GM18505 (cell line): Measurements from ENCODE around the gene RNU1-4.
"Not testable (repeated sequence)": the region's sequence is repeated elsewhere in the genome, so short reads cannot be mapped to it uniquely, and the experiment has no call there.

Experiments used
- ATAC-seq: cut with Tn5 transposase; IDR thresholded peaks from one replicate; pipeline ENCODE4 v1.9.1; 2021; ENCODE audit not compliant: unreplicated experiment
- POLR2A ChIP-seq: IDR thresholded peaks from 4 replicates; pipeline ENCODE4 v1.6.1; 2011; ENCODE audit warnings: borderline replicate concordance; ENCODE audit not compliant: insufficient read depth, insufficient read length; ENCODE audit errors: extremely low read depth

Gene RNU1-4

DNA sequence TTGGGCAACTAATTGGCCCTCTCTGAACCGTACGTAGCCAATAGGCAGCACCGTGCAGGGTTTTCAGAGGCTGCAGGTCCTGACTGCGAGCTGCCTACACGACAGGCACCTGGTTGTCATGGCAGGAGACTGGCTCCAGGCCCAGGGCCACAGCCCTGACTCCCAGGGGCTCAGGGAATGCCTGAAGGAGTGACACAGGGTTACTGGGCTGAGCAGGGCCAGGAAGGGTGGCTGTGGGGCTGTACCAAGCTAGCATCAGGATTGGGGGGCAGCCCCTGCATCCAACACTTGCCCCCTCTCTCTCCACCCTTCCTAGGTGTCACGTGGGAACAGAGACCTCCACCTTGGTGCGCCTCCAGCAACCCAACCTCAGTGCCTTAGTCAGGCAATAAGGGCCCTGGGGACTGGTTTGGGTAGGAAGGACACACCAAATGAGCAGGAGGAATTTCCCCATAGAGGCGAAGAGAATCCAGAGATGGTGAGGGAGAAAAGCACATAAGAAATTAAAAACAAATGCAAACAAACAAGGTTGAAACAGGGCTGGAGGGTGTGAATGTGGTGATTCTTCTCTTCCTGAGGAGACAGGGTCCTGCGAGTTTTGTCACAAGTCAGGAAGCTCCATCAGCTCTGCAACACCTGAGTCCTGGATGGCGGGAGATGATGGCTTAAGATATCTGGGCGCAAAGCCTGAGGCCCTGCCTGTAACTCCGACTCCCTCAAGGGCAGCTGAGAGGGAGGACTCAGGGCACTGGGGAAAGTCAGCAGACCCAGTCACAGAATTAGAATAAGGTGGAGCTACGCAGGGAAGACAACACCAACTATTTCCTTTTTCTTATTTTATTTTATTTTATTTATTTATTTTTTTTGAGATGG lies 19.7 kb upstream of the RNU1-4 start:
- ATAC-seq = no peak

DNA sequence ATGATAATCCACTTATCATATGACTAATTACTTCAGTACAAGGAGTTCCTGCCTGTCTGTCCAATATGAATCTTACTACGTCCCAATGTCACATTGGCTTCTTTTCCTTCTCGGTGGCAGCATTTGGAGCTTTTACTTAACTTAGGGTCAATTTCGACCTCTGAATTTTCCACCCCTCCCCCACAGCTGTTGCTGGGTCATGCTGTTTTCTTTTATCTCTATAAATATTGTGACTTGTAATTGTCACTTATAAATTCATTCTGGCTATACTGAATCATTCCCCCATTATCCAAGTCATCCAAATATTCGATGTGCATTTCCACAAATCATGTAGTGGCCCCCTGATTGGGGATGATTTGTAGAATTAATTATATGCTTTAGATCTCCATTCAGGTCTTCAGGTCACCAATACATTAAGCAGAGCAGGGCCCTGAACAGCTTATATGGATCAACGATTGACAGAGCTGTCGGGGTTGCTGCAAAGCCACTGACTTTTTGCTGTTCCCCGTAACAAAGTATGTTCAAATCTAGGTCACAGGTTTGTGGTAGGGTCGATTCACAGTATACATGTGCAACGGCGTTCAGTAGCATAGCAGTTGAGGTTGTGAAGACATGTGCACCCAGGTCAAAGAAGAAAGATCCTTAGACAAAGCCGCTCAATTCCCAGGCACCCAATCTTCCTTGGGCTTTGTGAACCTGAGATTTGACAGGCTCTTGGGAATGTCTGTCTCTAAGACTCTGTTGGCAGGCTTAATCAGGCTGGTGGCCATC lies 18.3 kb upstream of the RNU1-4 start:
- TF ChIP-seq POLR2A = no peak
- no peak for ATAC-seq

More for the DNA sequence above, 19.7 kb upstream of the RNU1-4 start:
- no peak for TF ChIP-seq POLR2A

DNA sequence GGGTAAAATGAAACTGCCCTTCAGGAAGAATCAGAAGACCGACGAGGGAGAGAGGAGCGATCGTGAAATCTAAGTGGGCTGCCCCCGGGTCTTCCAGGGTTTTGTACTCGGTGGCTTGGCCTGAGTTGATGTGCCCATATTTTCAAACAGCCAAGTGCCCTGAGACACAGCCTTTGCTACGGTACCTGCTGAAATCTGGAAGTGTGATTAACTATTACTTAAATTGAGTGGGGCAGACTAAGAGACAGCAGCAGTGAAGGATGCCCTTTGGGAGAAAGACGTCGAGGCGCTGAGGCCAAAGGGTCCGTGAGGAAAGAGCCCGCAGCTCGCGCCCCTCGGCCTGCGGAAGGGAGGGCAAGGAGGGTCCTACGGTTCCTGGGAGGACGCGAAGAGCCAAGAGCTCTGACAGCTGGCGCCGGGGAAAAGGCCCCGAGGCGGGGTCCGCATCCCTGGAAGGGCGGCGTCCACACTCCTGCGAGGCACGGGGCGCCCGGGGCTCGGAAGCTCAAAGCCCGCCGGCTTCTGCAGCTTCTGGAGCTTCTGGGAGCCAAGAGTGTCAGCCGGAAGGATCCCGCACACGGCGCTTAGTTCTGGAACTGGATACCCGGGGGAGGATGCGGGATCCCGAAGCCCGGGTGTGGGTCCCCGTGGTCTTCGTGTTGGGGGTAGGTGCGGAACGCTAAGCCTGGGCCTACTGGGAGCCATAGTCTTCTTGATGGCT lies 15.4 kb upstream of the RNU1-4 start:
- no peak for TF ChIP-seq POLR2A
- no peak for ATAC-seq

DNA sequence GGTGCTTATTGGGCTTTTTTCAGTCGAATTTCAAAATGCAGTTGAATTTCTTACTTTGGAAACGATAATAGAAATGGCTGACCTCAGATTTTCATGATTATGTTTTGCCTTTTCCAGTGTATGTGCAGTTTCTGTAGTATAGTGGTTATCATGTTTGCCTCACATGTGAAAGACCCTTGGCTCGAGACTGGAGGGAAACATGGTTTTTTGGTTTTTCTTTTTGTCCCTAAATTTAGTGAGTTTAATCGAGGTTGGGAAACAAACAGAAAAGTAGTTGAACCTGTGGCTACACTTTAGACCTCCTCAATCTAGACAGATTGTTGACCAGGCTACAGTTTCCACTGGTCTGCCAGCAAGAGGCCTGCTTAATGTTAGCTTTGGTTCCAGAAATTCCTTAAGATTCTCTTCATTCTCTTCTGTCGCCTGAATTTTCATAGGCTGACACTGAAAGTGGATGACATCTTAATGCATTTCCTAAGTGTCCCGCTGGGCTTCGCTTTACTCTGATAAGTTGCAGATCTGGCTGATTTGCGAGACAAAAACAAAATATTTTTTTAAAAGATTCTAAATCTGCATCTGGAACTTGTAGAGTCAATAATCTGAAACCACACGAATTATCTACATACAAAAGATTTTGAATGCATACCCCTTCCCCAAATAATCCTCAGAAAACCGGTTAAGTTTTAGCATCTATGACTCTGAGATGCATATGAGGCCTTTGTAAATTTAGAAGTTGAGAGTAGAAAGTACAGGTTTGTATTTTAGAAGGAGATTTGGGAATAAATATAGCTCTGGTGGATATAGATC lies 14.7 kb upstream of the RNU1-4 start:
- ATAC-seq = not testable (repeated sequence)

DNA sequence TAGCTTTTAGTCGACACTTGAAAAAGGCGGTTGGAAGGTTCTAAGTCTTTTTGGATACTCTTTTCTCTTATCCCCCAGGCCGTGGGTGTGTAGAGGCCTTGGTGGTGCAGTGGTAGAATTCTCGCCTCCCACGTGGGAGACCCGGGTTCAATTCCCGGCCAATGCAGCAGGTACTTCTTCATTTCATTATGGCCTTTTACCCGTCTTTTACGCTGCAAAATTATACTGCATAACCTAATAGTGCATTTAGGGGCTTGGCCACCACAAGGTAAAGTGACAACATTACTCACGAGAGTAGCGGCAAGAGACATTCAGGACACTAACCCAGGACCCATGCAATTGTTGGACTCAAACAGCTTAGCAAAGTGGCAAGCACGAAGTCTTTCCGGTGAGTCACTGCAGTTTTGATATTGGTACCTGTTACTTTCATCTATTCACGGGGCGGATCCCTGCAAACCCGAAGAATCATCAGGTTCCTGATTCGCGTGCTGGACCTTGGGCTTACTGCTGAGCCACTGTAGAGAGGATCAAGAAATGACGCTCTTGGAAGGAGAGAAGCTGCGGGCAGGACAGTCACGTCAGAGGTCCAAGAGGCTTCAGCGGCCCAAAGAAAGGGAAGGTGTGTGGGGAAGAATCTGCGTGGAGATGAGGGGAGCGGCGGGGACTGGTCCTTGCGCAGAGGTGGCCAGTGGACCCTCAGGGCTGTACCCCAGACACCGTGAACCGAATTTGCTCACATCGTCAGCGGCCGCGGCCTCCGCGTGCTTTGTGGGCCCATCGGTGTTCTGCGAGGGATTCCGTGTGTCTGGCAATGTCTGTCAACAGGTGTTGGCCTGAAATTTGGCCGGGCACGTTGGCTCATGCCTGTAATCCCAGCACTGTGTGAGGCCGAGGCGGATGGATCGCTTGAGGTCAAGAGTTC lies 12.9 kb upstream of the RNU1-4 start:
- ATAC-seq = no peak
- TF ChIP-seq POLR2A = no peak

DNA sequence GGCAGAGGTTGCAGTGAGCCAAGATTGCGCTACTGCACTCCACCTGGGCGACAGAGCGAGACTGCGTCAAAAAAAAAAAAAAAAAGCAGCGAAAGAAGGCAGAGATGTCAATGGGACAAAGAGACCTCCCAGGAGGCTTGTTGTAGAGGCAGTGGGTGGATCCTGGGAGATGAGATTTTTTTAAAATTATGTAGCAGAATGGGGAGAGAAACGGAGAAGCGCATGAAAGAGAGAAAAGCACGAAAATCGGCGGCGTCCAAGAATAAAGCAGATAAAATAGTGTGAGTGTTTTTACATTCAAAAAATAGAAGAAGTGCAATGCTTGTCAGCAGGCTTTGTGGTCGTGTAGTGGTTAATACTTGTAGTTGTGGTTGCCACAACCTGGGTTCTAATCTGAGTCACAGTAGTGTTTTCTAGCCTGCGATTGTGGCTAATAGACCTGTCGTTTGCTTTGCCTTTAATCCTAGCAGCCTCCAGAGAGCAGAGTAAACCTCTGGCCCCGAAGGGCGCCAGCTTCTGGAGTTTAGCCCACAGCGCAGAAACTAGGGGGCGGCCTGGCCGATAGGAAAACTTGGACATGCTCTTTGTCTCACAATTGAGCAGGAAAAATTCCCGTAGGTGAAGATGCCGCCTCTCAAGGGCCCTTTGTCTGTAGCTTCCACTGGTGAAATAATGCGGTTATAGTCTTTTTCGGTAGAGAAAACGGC lies 11.9 kb upstream of the RNU1-4 start:
- not testable (repeated sequence) for ATAC-seq

DNA sequence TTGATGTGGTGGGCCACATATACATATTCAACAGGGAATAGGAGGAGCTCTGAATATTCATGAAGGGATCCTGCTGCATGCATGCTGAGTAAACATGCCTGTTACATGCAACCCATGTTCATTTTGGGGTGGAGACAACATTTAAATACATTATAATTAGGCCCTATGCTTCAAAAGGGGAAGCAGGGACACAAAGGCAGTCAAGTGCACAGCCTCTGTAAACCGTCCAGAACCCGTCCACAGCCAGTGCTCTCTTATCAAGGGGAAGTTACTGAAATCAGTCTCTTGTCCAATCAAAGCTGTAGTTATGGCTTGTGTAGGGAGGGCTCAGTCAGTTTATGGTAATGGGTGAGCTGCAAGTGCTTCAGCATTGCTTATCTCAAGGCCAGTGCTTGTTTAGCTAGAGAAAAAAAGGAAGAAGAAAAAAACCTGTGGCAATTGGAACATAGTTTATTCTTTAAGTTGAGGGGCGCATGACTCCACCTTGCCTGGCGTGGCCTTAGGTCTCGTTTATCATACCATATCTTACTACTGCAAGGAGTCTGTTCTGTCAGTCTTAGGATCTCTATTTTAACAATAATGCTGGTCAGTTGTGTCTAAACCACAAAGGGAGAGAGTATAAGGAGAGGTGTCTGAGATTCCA lies 7.9 kb upstream of the RNU1-4 start:
- not testable (repeated sequence) for ATAC-seq

DNA sequence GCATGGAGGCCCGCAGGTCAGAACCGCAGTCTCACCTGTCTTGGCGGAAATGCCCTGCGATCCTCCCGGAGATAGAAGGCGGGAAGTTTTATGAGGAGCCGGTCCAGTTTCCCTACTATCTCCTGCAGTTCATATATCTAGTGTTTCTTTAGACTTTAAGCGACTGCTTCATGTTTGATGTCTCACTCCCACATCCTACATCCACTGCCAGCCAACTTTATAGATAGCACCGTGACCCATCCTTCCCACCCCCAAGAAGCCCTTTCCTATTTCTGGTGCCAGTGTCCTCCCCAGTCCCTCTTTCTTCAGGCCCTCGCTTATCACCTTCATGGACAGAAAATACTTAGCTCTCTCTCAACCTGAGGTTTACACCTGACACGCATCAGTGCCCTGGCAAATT lies 914 bp downstream of the RNU1-4 start:
- ATAC-seq = not testable (repeated sequence)

DNA sequence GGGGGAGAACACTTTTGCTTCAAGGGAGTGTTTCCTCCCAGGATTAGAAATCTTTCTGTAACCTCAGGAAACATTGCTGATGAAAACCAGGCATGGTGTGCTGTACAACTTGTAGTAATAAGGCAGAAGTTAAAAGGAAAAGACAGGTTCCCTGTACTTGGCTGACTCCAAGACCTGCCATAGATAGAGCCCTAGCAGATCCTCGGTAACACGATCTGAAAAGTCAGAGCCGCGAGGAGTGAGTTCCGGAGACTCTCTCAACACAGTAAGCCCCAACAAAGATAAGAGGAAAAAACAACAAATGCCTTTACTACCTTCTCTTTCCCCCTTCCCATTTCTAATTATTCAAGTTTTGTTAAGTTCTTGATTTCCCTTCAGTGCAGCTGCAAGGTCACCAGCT lies 7.3 kb downstream of the RNU1-4 start:
- ATAC-seq = not testable (repeated sequence)

DNA sequence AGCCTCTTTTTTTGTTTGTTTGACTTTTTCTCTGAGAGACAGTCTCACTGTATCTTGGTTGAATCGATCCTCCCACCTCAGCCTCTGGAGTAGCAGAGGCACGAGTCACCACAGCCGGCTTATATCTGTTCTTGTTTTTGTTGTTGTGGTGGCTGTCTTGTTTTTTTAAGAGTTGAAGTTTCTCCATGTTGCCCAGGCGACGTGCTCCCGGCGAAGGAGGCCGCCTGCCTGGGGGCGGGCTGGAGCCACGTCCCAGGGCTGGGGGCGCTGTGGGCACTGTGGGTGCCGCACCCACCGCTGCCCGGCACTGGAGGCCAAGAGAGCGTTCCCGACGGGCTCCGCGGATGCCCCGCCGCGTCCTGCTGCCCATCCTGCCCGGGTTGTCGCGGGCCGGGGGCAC lies 8.4 kb downstream of the RNU1-4 start:
- ATAC-seq = not testable (repeated sequence)

DNA sequence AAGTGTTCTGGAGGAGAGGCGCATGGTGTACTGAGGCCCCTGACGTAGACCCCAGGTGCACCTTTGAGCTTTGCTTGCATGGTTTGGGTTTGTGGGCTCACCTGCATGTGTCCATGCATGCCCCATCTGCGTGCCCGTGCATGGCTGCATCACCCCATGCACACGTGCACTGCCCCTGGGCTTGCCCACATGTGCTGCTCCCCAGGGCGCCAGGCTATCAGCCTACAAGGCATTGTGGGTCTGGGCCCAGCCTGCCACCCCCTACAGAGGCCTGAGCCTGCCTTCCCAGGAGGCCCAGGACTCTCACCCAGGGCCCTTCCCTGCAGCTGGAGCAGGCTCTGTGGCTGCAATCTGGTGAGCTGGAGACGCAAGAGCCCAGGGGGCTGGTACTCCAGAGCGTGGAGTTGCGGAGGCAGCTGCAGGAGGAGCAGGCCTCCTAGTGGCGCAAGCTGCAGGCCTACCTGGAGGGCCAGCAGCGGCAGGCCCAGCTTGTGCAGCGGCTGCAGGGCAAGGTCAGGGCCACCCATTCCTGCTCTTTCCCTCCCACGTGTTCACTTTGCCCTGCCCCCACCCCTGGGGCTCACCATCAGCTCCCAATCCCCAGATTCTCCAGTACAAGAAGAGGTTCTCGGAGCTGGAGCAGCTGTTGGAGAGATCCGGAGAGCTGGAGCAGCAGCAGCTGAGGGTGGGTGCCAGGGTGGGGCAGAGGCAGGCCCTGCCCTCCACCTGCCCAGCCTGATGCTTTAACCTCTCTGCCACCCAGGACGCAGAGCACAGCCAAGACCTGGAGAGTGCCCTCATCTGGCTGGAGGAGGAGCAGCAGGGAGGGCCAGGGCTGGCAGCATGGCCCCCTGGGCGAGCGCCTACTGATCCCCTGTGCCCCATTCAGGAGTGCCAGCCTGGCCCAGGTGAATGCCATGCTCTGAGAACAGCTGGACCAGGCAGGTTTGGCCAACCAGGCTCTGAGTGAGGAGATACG lies 9.9 kb downstream of the RNU1-4 start:
- not testable (repeated sequence) for ATAC-seq

DNA sequence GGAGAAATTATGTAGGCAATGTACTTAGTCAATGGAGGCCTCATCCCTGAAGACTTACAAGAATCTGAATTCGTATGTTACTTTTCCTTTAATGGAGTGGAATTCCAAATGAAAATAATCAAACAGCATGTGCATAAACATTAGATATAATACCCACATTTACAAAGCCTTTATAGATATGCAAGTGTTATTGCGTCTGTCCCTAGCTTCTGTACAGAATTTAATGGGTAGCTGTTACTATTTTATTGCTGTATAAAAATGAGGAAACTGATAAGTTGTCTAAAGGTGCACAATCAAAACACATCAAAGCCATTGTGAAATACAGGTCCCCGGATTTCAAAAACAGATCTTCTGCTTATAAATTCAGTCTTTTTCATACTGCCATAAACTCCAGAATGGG lies 12.5 kb downstream of the RNU1-4 start:
- not testable (repeated sequence) for ATAC-seq

DNA sequence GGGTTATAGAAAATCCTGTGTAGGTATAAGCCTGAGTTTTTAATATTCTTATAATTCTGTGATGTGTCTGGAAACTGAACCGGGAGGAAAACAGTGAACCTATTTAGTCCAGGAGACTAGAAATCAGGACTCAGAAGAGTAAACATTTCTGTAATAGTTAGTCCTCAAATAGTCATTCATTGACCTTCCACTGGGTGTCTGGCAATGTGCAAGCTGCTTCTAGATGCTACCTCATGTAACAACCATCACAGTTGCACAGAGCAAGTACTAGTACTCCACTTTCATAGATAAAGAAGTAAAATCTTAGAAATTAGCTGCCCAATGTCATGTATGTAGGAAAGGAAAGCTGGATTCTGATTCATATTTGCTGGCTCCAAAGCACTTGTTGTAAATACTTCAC lies 15.1 kb downstream of the RNU1-4 start:
- ATAC-seq = not testable (repeated sequence)

DNA sequence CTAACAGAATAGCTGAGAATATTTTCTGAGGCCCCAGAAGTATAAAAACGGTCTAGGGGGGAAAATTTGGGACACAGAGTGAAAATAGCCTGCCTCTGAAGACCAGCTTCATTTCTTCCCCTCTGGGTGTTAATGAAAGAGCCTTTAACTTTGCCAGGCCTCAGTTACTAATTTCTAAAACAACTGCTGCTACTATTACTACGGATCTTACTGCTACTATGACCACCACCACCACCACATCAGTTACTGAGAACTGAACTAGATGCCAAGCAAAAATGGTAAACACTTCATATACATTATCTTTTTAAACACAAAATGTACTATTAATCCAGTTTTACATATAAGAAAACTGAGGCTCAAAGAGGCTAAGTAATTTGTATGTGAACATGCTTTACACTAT lies 15.6 kb downstream of the RNU1-4 start:
- ATAC-seq = not testable (repeated sequence)

DNA sequence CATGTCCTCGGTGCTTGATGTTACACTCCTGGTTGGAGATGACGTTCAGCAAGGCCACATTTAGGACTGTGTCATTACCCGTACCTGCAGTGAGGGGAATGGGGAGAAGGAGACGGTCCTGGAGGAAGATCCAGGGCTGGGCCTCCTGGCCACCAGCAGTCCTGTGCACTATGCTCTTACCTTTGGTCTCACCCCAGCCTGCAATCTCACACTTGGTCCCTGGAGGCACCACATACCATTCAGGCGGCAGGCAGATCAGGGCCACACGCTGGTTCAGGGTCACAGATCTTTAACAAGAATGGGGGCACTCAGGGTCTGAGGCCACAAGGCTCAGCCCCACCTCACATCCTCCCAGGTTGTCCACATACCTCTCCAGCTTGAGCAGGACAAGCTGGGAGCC lies 17.3 kb downstream of the RNU1-4 start:
- ATAC-seq = not testable (repeated sequence)

DNA sequence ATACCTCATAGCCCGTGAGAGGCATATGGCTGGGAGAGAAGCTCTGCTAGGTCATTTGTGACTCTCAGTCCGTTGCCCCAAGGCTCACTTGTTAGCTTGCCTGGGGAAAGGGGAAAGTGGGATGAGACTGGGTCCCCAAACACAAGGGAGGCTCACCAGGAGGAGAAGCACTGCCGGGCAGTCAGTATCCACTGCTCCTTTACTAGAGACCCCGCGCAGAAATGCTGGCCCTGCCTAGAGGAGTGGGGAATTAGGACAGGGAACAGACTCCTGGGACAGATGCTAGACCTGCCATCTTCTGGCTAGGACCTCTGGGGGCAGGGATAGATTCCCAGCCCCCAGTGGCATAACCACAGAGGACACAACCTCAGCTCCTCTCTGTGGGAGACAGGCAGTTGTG lies 17.7 kb downstream of the RNU1-4 start:
- ATAC-seq = not testable (repeated sequence)
